NB4 (cell line): Measurements from ENCODE around the gene ELK3.

Experiments
- POLR2A ChIP-seq: IDR thresholded peaks from 2 replicates; pipeline ENCODE4 v1.6.1; 2011; ENCODE audit warnings: mild to moderate bottlenecking; ENCODE audit not compliant: insufficient read length; ENCODE audit errors: extremely low read depth
- TF ChIP-seq, protein P1 (sequence below): IDR thresholded peaks from one replicate; pipeline ENCODE4 v1.5.1; 2012; ENCODE audit warnings: low read depth, low read length

DNA sequence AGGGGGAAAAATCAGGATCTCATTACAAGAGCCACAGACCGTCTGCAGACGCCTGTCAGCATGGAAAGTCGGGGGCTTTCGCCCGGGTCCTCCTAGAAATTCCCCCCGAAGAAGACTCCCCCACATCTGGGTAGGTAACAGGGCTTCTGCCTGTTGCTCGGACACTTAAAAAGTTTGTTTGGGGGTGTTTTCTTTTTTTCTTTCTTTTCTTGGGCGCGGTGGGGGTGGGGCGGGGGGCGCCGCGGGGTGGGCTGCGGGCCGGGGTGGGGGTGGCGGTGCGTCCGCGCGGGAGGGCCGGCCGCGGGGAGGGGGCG is 358 bp downstream of the ELK3 start:
- TF ChIP-seq, protein P1, sequence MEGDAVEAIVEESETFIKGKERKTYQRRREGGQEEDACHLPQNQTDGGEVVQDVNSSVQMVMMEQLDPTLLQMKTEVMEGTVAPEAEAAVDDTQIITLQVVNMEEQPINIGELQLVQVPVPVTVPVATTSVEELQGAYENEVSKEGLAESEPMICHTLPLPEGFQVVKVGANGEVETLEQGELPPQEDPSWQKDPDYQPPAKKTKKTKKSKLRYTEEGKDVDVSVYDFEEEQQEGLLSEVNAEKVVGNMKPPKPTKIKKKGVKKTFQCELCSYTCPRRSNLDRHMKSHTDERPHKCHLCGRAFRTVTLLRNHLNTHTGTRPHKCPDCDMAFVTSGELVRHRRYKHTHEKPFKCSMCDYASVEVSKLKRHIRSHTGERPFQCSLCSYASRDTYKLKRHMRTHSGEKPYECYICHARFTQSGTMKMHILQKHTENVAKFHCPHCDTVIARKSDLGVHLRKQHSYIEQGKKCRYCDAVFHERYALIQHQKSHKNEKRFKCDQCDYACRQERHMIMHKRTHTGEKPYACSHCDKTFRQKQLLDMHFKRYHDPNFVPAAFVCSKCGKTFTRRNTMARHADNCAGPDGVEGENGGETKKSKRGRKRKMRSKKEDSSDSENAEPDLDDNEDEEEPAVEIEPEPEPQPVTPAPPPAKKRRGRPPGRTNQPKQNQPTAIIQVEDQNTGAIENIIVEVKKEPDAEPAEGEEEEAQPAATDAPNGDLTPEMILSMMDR: no peak
- TF ChIP-seq POLR2A: no peak
